HCT116 (cell line): ENCODE data around the gene OR2T10. TPM values are rescaled to one million over a fixed set of nuclear protein-coding genes. Genes with fewer than 3 reads are reported as not detected.

Source experiments
- ATAC-seq: fragments of 200-7000 bp; cut with Tn5 transposase; 2 replicates; pipeline ENCODE4 v1.9.1; 2020; ENCODE audit warnings: mild to moderate bottlenecking, moderate library complexity
- BruUV-seq: library from RNA; stranded (reverse); fragments of 400-500 nt; replicated peaks from 2 replicates; lab custom pipeline; 2021; lab: Mats Ljungman, UMichigan
- CTCF ChIA-PET: fragments of 300-600 bp; sonication (Branson Sonifier 250); formaldehyde crosslinking; loops from one replicate; lab custom pipeline; 2021; ENCODE audit warnings: antibody characterized with exemption; lab: Charles Lee
- POLR2A ChIA-PET: fragments of 300-600, 350-600 bp; sonication (Branson Sonifier 250); formaldehyde crosslinking; loops from one replicate; lab custom pipeline; 2021; ENCODE audit warnings: antibody characterized with exemption; lab: Charles Lee
- RAD21 ChIA-PET, 2 experiments: fragments of 300-600 bp; sonication (Branson Sonifier 250); formaldehyde crosslinking; loops; one replicate each; lab custom pipeline; 2023; ENCODE audit warnings: low total read pairs in 2 of 2; ENCODE audit not compliant: uncharacterized antibody in 2 of 2, unreplicated experiment in 2 of 2, low non-redundant PET in 1 of 2; lab: Charles Lee
- DNase-seq: peaks from one replicate; pipeline ENCODE4 v3.0.0-alpha.2; 2010; ENCODE audit warnings: low read depth, low spot score
- H2AFZ ChIP-seq: fragments of 200-600 bp; shearing (Covaris generic), sonication (generic); 2 replicates; pipeline ENCODE4 v1.6.1; 2017; ENCODE audit warnings: low read depth, mixed run types, mixed read lengths, antibody characterized with exemption, low read length; ENCODE audit not compliant: poor library complexity, severe bottlenecking
- H3K27ac ChIP-seq: 2 replicates; pipeline ENCODE4 v1.5.1; 2012; ENCODE audit warnings: low read depth, low read length
- H3K27me3 ChIP-seq: fragments of 200-600 bp; sonication (generic); 2 replicates; pipeline ENCODE4 v1.6.1; 2016; ENCODE audit warnings: mixed run types, low read length, mixed read lengths; ENCODE audit not compliant: insufficient read depth
- H3K36me3 ChIP-seq, 2 experiments: fragments of 200-500 bp in 1 of 2; fragments of 200-600 bp in 1 of 2; sonication (Bioruptor generic) in 1 of 2; sonication (generic) in 1 of 2; 2 replicates each; pipeline versions ENCODE4 v1.5.1 to v1.6.1; 2014 to 2016; ENCODE audit warnings: low read length in 2 of 2, inconsistent platforms in 1 of 2, mixed read lengths in 1 of 2, mixed run types in 1 of 2; ENCODE audit not compliant: insufficient read depth in 2 of 2, control insufficient read depth in 1 of 2
- H3K4me1 ChIP-seq, 2 experiments: fragments of 200-600 bp in 1 of 2; sonication (generic) in 1 of 2; 2 replicates each; pipeline versions ENCODE4 v1.5.1 to v1.6.1; 2012 to 2017; ENCODE audit warnings: low read length in 2 of 2, inconsistent platforms in 1 of 2, mild to moderate bottlenecking in 1 of 2, mixed read lengths in 1 of 2, mixed run types in 1 of 2, moderate library complexity in 1 of 2; ENCODE audit not compliant: insufficient read depth in 2 of 2, control insufficient read depth in 1 of 2
- H3K4me2 ChIP-seq: fragments of 200-600 bp; sonication (generic); 2 replicates; pipeline ENCODE4 v1.6.1; 2017; ENCODE audit warnings: mixed run types, low read length, mixed read lengths
- H3K4me3 ChIP-seq, 2 experiments: fragments of 200-600 bp in 1 of 2; sonication (generic) in 1 of 2; replicated peaks in 1 of 2; 2 replicates each; pipeline ENCODE4 v1.5.1; 2011 to 2016; ENCODE audit warnings: low read length in 2 of 2, control low read depth in 1 of 2, low read depth in 1 of 2, mild to moderate bottlenecking in 1 of 2, mixed read lengths in 1 of 2, mixed run types in 1 of 2
- H3K79me2 ChIP-seq: fragments of 200-600 bp; sonication (generic); 2 replicates; pipeline ENCODE4 v1.6.1; 2017; ENCODE audit warnings: mild to moderate bottlenecking, mixed run types, low read length, moderate library complexity, mixed read lengths; ENCODE audit not compliant: insufficient read depth
- H3K9ac ChIP-seq: fragments of 200-600 bp; sonication (generic); 2 replicates; pipeline ENCODE4 v1.6.1; 2016; ENCODE audit warnings: low read length, mixed read lengths
- H3K9me2 ChIP-seq: fragments of 200-600 bp; sonication (generic), shearing (Covaris generic); 2 replicates; pipeline ENCODE4 v1.6.1; 2017; ENCODE audit warnings: mixed run types, mild to moderate bottlenecking, moderate library complexity; ENCODE audit not compliant: insufficient read depth
- H3K9me3 ChIP-seq, 2 experiments: fragments of 200-500 bp in 1 of 2; fragments of 200-600 bp in 1 of 2; sonication (Bioruptor generic) in 1 of 2; sonication (generic) in 1 of 2; 2 replicates each; pipeline ENCODE4 v1.6.1; 2014 to 2017; ENCODE audit warnings: low read length in 2 of 2, mixed read lengths in 2 of 2, inconsistent platforms in 1 of 2, low read depth in 1 of 2, mild to moderate bottlenecking in 1 of 2, mixed run types in 1 of 2, moderate library complexity in 1 of 2; ENCODE audit not compliant: control insufficient read depth in 1 of 2, insufficient read depth in 1 of 2
- H4K20me1 ChIP-seq: fragments of 200-600 bp; sonication (generic), shearing (Covaris generic); 2 replicates; pipeline ENCODE4 v1.6.1; 2017; ENCODE audit warnings: mixed run types, mild to moderate bottlenecking, moderate library complexity; ENCODE audit not compliant: insufficient read depth
- ATF3 ChIP-seq: IDR thresholded peaks from 2 replicates; pipeline ENCODE4 v1.6.1; 2012
- CBX3 ChIP-seq: IDR thresholded peaks from 2 replicates; pipeline ENCODE4 v1.6.1; 2012; ENCODE audit warnings: low read depth
- CEBPB ChIP-seq: IDR thresholded peaks from 2 replicates; pipeline ENCODE4 v1.6.1; 2012; ENCODE audit warnings: low read depth
- EGR1 ChIP-seq: IDR thresholded peaks from 2 replicates; pipeline ENCODE4 v1.6.1; 2012; ENCODE audit warnings: low read depth
- ELF1 ChIP-seq: IDR thresholded peaks from 2 replicates; pipeline ENCODE4 v1.6.1; 2012; ENCODE audit warnings: low read depth, borderline replicate concordance
- EZH2 ChIP-seq: fragments of 200-600 bp; sonication (generic); IDR thresholded peaks from 2 replicates; pipeline ENCODE4 v1.6.1; 2017; ENCODE audit warnings: antibody characterized with exemption, mixed run types
- EZH2phosphoT487 ChIP-seq: fragments of 200-600 bp; IDR thresholded peaks from 2 replicates; pipeline ENCODE4 v1.6.1; 2018; ENCODE audit warnings: antibody characterized with exemption, borderline replicate concordance
- FOSL1 ChIP-seq: IDR thresholded peaks from 2 replicates; pipeline ENCODE4 v1.6.1; 2012; ENCODE audit warnings: low read depth
- JUND ChIP-seq: IDR thresholded peaks from 2 replicates; pipeline ENCODE4 v1.6.1; 2012
- MAX ChIP-seq: IDR thresholded peaks from 2 replicates; pipeline ENCODE4 v1.6.1; 2012
- POLR2A ChIP-seq: IDR thresholded peaks from 2 replicates; pipeline ENCODE4 v1.7.0; 2011; ENCODE audit warnings: borderline replicate concordance; ENCODE audit not compliant: insufficient read depth, insufficient read length; ENCODE audit errors: extremely low read depth
- POLR2AphosphoS5 ChIP-seq: IDR thresholded peaks from 2 replicates; pipeline ENCODE4 v1.6.1; 2011; ENCODE audit warnings: mild to moderate bottlenecking, low read depth, low read length, moderate library complexity
- RAD21 ChIP-seq: IDR thresholded peaks from 2 replicates; pipeline ENCODE4 v1.6.1; 2012; ENCODE audit warnings: low read depth, mild to moderate bottlenecking
- REST ChIP-seq: IDR thresholded peaks from 2 replicates; pipeline ENCODE4 v1.6.1; 2012; ENCODE audit warnings: low read depth
- SIN3A ChIP-seq: IDR thresholded peaks from 2 replicates; pipeline ENCODE4 v1.6.1; 2012; ENCODE audit warnings: low read depth
- SP1 ChIP-seq: IDR thresholded peaks from 2 replicates; pipeline ENCODE4 v1.6.1; 2012; ENCODE audit warnings: low read depth
- TCF7L2 ChIP-seq: IDR thresholded peaks from 2 replicates; pipeline ENCODE4 v1.7.0; 2011; ENCODE audit warnings: borderline replicate concordance, inconsistent platforms; ENCODE audit not compliant: insufficient read depth, insufficient read length; ENCODE audit errors: extremely low read depth
- ZFX ChIP-seq: fragments of 450-650 bp; IDR thresholded peaks from 2 replicates; pipeline ENCODE4 v1.6.1; 2017
- ZNF274 ChIP-seq: fragments of 200-500 bp; sonication (Bioruptor generic); IDR thresholded peaks from 2 replicates; pipeline ENCODE4 v1.6.1; 2014; ENCODE audit warnings: mild to moderate bottlenecking, low read depth, low read length, inconsistent platforms
- intact Hi-C: fragments of 100-400 bp; cut with micrococcal nuclease; formaldehyde crosslinking; loops from 2 replicates; pipeline ENCODE4 v1.10.0; 2022
- total RNA-seq: library from RNA; stranded (reverse); gene quantifications from one replicate; pipeline ENCODE4 v1.2.1, GENCODE V29; 2021; ENCODE audit not compliant: unreplicated experiment

Gene OR2T10
- total RNA-seq, 1 experiment from 2014 or later, result not detected

- BruUV-seq, result no TSS peak
- Histone ChIP-seq H3K36me3 (no peaks in the 10 kb centered on the region), H3K9ac (no peak overlapping the region), H3K4me2 (no peak overlapping the region), H3K9me2 (no peaks in the 10 kb centered on the region), H3K9me3 (no peaks in the 10 kb centered on the region), H3K79me2 (no peaks in the 10 kb centered on the region), H3K4me3 (no peak overlapping the region), H4K20me1 (no peaks in the 10 kb centered on the region), H3K27me3 (no peaks in the 10 kb centered on the region)
- ATAC-seq (no peak), DNase-seq (no peak)
- ChIA-PET POLR2A (no interaction called here), RAD21 (no interaction called here)
- intact Hi-C loops, result no loop called here
- TF ChIP-seq SP1, result no peak
- no peak for TF ChIP-seq POLR2A
- TF ChIP-seq REST, result no peak
- TF ChIP-seq CBX3, result no peak
- no peak for TF ChIP-seq TCF7L2
- no peak for TF ChIP-seq ZFX
- no peak for TF ChIP-seq SIN3A
- no peak for TF ChIP-seq ATF3
- no peak for TF ChIP-seq EZH2phosphoT487
- no peak for TF ChIP-seq POLR2AphosphoS5
- TF ChIP-seq ELF1, result no peak
- no peak for TF ChIP-seq EZH2
- TF ChIP-seq MAX, result no peak
- no peak for TF ChIP-seq CEBPB
- no peak for TF ChIP-seq ZNF274
- no peak for TF ChIP-seq RAD21
- no peak for TF ChIP-seq EGR1
- TF ChIP-seq FOSL1, result no peak
- no peak for TF ChIP-seq JUND
- TF ChIP-seq, all 23 proteins: peak for 0
- no peak overlapping the region for H2AFZ ChIP-seq
- no peaks in the 10 kb centered on the region for H3K4me1 ChIP-seq
- H3K27ac ChIP-seq, result no peak overlapping the region
- CTCF ChIA-PET, result no interaction called here
Observed at GRCh38 chr1:248593226-248593625, 4.3 kb downstream of the OR2T10 start.
